NK-92 (cell line): Measurements from ENCODE around the gene B3GNT5.
"Not testable (repeated sequence)": the region's sequence is repeated elsewhere in the genome, so short reads cannot be mapped to it uniquely, and the experiment has no call there.

Experiments
- DNase-seq: peaks from one replicate; lab custom pipeline; 2025; ENCODE audit not compliant: unreplicated experiment; lab: John Stamatoyannopoulos, UW

Gene B3GNT5

GRCh38 chr3:183229178-183229577 lies 23.9 kb upstream of the B3GNT5 start:
- DNase-seq, result no peak

DNA sequence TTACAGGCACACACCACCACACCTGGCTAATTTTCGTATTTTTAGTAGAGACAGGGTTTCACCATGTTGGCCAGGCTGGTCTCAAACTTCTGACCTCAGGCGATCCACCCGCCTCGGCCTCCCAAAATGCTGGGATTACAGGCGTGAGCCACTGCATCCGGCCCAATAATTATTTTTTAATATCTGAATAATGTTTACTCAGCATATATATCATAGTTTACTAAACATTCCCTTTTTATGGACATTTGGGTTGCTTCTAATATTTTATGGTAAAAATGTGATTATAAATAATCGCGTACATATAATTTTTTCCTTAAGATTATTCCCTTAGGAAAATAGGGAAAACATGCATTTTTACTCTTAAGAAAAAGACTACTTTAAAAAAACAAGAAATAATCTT lies 22.8 kb upstream of the B3GNT5 start:
- not testable (repeated sequence) for DNase-seq

- no peak for DNase-seq
Observed at GRCh38 chr3:183230826-183231225, 22.2 kb upstream of the B3GNT5 start.

DNA sequence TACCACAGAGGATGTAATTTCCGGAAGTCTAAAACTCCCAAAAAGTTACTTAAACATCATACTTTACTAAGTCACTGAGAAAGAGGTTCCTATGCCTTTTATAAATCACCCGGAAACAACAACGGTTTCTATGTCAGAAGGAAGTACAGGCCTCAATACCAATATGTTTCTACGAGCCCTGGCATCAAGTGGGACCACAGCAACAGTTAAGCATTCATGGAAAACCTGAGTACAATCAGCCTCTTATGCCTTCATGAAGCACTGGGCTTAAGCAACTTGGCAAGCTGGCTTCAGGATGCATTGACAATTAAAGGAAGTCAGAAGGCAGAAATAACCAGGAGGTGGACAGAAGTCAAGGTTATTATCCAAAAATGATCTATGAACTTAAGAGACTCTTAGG lies 19.1 kb upstream of the B3GNT5 start:
- no peak for DNase-seq

- no peak for DNase-seq
Observed at GRCh38 chr3:183239046-183239445, 14.0 kb upstream of the B3GNT5 start.

- no peak for DNase-seq
Observed at GRCh38 chr3:183242431-183242830, 10.6 kb upstream of the B3GNT5 start.

GRCh38 chr3:183244219-183244618 lies 8.8 kb upstream of the B3GNT5 start:
- no peak for DNase-seq

- DNase-seq, result no peak
Observed at GRCh38 chr3:183244981-183245476, 8.0 kb upstream of the B3GNT5 start.

DNA sequence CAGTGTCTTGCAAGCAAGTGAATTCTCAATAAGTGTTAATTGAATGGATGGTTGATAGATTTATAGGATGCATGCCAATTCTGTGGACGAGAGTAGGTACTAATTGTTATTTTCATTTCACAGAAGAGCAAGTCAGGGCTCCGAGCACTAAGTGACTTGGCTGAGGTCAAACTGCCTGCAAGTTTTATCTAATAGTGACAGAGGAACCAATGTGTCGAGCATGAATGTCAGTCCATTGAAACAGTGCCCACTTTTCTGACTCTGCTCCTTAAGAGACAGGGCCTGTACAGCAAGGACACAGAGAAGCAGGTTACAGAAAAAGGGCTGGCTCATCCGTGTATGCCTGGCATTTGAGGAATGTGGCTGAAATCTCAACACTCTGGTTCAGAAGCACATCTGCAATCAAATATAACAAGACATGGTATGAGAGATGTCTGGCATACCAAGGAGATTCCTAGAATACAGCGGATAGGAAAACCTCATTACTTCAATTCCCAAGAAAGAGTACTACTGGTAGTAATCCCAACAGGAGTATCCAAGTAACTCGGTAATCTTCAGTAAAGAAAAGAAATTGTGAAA lies 6.0 kb upstream of the B3GNT5 start:
- no peak for DNase-seq

- no peak for DNase-seq
Observed at GRCh38 chr3:183249006-183249718, 3.9 kb upstream of the B3GNT5 start.

GRCh38 chr3:183252118-183252782 lies 803 bp upstream of the B3GNT5 start:
- no peak for DNase-seq

DNA sequence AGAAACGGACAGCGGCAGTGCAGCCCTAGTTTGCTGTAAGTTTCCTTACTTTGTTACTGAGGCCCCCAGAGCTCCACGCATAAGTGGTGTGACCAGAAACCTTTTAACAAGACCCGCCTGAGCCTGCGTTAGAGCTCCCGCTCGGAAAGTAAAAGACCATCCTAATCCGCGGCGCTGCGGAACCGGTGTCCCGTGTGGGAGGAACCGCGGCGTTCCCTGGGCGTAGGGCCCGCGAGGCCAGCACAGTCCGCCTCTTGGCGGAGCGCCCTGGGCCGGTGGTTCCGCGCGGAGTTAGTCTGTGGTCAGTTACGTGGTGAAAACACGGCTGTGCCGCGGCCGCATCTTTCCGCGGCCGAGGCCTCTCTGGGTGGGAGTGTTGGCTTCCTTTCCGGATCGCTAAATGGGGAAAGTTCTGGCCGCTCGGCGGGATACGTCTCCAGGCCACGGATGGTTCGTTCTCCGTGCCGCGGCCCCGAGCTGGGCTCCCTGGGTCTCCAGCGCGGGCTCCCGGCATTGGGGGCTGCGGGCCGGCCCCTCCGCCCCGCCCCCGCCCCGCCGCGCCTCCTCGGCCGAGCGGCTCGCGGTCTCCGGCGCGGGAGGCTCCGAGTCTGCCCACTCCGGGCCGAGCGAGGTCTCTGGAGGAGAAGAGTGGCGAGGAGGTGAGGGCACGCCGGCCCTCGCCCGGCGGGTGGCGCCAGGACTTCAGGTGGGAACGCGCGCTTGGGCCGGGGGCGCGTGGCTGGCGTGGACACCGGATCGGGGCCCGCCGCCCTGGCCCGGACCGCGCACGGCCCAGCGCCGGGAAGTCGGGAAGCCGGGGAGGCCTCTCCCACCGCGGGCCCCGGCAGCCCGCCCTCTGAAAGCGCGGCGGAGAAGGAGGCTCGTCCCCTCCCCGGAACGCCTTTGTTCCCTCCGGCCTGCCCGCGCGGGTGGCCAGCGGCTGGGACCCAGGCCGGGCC lies 754 bp downstream of the B3GNT5 start:
- DNase-seq, result no peak

DNA sequence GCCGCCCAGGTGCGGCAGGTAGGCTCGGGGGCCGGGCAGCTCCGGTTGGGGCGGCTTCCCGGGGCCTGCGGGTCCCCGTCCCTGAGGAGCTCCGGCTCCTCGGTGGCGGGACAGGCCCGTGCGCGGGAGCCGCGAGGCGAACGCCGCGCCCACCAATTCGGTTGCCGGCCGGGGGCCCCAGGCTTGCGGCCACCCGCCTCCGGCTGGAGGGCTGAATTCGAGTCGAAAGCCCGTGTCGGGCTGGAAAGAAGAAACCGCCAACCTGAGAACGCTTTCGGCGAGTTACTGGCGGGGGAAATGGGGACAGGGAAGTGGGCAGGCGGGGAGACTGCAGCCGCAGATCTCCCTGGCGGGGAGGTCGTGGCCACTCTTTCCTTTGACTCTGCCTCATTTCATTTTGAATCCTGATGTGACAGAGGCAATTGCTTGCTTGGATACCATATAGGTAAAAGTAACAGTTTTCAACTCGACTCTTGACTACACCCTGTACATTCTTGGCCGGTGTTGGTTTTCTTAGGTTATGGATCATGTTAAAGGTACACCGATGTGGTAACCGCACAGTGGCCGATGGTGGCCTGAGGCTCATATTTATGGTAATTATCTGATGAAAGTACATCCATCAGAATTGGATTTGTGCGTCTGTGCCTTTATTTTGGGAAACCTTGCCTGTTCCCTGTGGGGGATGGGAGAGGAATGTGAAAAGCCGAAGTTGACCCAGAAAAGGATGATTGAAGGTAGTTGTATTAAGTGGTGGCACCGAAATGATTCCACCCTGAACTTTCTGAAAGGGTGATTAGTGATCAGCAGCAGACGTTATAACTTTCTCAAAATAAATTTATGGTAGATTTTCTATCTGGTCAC lies 1.7 kb downstream of the B3GNT5 start:
- DNase-seq, result no peak

- DNase-seq, result no peak
Observed at GRCh38 chr3:183255348-183255730, 2.3 kb downstream of the B3GNT5 start.

DNA sequence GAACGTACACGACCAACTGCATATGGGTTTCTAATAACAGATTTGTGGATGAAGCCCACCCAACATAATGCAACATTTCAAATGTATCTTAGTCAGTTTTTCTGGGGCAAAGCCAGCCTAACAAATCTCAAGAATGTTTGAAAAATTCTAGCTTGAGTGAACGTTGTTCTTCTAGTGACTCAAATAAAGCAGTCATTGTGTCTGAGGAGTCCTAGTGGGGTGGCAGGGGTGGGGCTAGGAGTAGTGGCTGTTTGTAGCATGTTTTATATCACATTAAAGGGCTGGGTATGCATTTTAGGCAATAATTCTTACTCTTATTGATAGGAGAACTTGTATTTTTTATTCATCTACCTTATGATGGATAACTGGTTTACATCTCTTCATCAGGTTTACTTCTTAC lies 6.0 kb downstream of the B3GNT5 start:
- DNase-seq, result no peak

DNA sequence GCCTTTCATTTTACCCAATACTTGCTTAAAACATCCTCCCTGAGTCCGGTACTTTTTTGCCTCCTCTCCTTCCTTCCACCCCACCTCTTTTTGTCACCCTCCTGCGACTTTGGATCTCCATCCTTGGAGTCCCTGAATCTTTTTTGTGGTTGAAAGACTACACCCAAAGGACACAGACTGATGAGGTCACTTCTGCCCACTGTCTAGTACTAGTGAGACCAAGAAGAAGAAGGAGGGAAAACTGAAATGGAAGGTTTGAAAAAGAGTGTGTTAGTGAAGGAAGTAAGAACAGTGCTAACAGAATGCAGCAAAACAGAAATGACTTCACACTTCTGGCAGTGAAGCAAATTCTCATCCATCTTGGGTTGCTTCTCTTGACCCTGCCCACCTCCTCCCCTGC lies 6.6 kb downstream of the B3GNT5 start:
- no peak for DNase-seq

- DNase-seq, result no peak
Observed at GRCh38 chr3:183260167-183260904, 7.3 kb downstream of the B3GNT5 start.

GRCh38 chr3:183261151-183261724 lies 8.2 kb downstream of the B3GNT5 start:
- DNase-seq, result no peak

DNA sequence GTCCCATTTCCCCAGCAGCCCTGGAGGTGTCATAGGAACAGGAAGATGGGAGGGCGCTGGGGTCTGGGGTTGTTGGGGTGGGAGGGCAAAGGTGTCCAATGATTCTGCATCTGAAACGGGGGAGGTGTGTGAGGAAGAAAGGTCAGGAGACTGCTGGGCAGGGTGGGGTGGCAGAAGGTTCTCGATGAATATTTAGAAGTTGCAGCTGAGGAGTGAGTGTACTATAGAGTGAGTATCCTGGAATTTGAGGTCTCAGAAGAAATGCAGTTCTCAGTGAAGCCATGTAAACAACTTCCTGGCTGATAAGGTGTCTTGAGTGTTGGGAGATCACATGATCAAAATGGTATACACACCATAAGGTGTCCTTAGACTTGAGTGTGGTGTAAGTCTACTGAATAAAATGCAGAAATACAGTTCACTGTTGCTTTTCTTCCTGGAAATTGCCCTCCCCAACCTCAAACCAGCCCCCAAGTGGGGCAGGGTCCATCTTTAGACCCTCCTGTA lies 9.9 kb downstream of the B3GNT5 start:
- DNase-seq, result no peak
